Activated CD4-positive, alpha-beta T cell treated with anti-CD3 and anti-CD28 coated beads, Interleukin-2, amount 10 ng/mL, durations not matched to agents 24 days and 14 days (primary cell): Measurements from ENCODE around the gene FMNL2. TPM values are rescaled to one million over a fixed set of nuclear protein-coding genes. Genes with fewer than 3 reads are reported as not detected.
"Not testable (repeated sequence)": the region's sequence is repeated elsewhere in the genome, so short reads cannot be mapped to it uniquely, and the experiment has no call there.

Experiments used
- DNase-seq: peaks from one replicate; pipeline ENCODE4 v3.0.0; 2022
- H3K27ac Mint-ChIP-seq: one replicate; pipeline ENCODE4 v1.8.0; 2022; ENCODE audit warnings: mild to moderate bottlenecking, mixed read lengths
- H3K27me3 Mint-ChIP-seq: one replicate; pipeline ENCODE4 v1.8.0; 2022; ENCODE audit warnings: mixed read lengths
- H3K36me3 Mint-ChIP-seq: one replicate; pipeline ENCODE4 v1.8.0; 2022; ENCODE audit warnings: low read depth, mild to moderate bottlenecking, mixed read lengths
- H3K4me1 Mint-ChIP-seq: one replicate; pipeline ENCODE4 v1.8.0; 2021; ENCODE audit warnings: mixed read lengths
- H3K4me3 Mint-ChIP-seq: one replicate; pipeline ENCODE4 v1.8.0; 2022; ENCODE audit warnings: mild to moderate bottlenecking, moderate library complexity, mixed read lengths
- H3K9me3 Mint-ChIP-seq: one replicate; pipeline ENCODE4 v1.8.0; 2021; ENCODE audit warnings: mixed read lengths
- intact Hi-C: fragments of 100-400 bp; cut with micrococcal nuclease; formaldehyde crosslinking; loops from one replicate; pipeline ENCODE4 v1.15.1; 2023
- total RNA-seq: library from RNA; stranded (reverse); gene quantifications from 2 replicates; pipeline ENCODE4 v1.2.3, GENCODE V29; 2022

FMNL2 gene
- total RNA-seq, 1 donor from 2014 or later, result 14.9 TPM

DNA sequence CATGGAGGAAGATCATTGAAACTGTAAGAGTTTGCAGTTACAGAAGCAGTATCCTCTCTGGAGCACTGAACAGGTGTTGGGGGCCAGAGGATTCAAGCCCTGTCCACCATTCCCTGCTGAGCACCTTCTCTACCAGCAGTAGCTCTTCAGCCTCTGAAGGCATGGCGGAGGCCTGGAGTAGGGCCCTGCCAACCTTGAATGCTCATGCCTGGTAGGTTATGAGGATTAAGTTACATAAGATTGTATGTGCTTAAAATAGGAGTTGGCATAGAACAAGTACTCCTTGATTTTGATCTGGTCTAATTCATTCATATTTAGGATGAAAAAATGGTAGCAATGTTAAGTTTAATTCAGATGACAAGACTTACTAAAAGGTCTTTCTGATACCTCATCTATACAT is 40.2 kb downstream of the FMNL2 start:
- H3K4me1 Mint-ChIP-seq, result no peaks in the 10 kb centered on the region
- no peak overlapping the region for H3K4me3 Mint-ChIP-seq
- peaks cover 12% of the 10 kb centered on the region for H3K27me3 Mint-ChIP-seq
- no peaks in the 10 kb centered on the region for H3K36me3 Mint-ChIP-seq
- intact Hi-C loops, result no loop called here
- H3K9me3 Mint-ChIP-seq, result no peaks in the 10 kb centered on the region
- no peak overlapping the region for H3K27ac Mint-ChIP-seq
- DNase-seq, result no peak

DNA sequence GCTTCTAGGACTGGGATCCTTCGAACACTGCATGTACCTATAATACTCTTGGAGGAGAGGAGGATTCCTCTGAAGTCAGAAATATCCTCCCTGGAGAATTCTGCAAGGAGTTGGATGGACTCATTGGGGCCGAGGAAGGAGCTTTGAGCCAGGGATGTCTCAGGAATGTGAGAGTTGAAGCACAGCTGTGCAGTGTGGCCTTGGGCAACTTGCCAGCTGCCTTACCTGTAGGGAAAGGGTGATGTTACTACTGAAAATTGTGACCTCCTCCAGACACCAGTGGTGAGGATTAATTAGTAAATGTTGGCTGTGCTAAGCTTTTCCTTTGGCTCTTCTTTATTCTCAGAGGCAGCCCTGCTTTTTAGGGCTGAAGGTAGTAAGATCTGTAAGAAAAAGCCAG is 41.4 kb downstream of the FMNL2 start:
- intact Hi-C loops, result no loop called here
- H3K27ac Mint-ChIP-seq, result no peak overlapping the region
- H3K27me3 Mint-ChIP-seq, result peaks cover 12% of the 10 kb centered on the region
- H3K4me3 Mint-ChIP-seq, result no peak overlapping the region
- DNase-seq, result no peak
- no peaks in the 10 kb centered on the region for H3K36me3 Mint-ChIP-seq
- H3K4me1 Mint-ChIP-seq, result no peaks in the 10 kb centered on the region
- no peaks in the 10 kb centered on the region for H3K9me3 Mint-ChIP-seq

DNA sequence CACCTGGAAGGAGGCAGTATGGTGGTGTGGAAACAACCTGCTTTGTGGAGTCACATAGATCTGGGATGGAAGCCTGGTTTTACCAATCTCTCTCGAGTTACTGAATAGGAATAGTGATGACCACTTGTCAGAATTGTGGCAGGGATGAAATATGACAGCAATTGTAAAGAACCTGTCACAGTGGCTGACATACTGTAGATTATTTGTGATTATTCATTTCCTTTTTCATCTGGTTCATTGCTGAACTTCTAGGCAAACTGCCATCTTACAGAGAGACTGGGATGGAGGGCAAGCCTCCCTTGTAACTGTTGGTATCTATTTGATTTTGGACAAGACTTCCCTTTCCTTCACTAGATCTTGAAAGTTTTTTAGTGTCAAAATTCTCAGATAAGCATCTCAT is 42.0 kb downstream of the FMNL2 start:
- Mint-ChIP-seq H3K4me3 (no peak overlapping the region), H3K36me3 (no peaks in the 10 kb centered on the region), H3K27ac (no peak overlapping the region), H3K4me1 (no peaks in the 10 kb centered on the region), H3K9me3 (no peaks in the 10 kb centered on the region), H3K27me3 (peaks cover 12% of the 10 kb centered on the region)
- DNase-seq, result no peak
- intact Hi-C loops, result no loop called here

DNA sequence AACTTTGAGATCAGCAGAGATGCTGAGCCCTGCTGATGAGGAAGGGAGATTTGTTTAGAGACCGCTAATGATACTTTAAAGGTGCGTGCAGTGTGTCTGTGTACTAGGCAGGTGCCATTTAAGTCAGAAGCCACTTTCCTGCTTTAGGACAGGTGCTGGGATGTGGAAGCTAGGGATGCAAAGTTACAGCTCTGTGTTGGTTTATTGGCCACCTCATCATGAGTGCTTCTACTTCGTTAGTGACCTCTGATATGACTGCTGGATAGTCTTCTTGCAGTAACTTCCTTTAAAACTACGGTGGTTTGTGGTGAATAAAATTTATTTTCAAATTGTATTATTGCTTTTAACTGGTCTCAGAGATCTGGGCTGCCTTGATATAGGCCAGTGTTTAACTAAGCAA is 44.1 kb downstream of the FMNL2 start:
- intact Hi-C loops, result no loop called here
- H3K27ac Mint-ChIP-seq, result no peak overlapping the region
- no peaks in the 10 kb centered on the region for H3K4me1 Mint-ChIP-seq
- DNase-seq, result no peak
- no peaks in the 10 kb centered on the region for H3K36me3 Mint-ChIP-seq
- no peak overlapping the region for H3K4me3 Mint-ChIP-seq
- peaks cover 5% of the 10 kb centered on the region for H3K27me3 Mint-ChIP-seq
- no peaks in the 10 kb centered on the region for H3K9me3 Mint-ChIP-seq

DNA sequence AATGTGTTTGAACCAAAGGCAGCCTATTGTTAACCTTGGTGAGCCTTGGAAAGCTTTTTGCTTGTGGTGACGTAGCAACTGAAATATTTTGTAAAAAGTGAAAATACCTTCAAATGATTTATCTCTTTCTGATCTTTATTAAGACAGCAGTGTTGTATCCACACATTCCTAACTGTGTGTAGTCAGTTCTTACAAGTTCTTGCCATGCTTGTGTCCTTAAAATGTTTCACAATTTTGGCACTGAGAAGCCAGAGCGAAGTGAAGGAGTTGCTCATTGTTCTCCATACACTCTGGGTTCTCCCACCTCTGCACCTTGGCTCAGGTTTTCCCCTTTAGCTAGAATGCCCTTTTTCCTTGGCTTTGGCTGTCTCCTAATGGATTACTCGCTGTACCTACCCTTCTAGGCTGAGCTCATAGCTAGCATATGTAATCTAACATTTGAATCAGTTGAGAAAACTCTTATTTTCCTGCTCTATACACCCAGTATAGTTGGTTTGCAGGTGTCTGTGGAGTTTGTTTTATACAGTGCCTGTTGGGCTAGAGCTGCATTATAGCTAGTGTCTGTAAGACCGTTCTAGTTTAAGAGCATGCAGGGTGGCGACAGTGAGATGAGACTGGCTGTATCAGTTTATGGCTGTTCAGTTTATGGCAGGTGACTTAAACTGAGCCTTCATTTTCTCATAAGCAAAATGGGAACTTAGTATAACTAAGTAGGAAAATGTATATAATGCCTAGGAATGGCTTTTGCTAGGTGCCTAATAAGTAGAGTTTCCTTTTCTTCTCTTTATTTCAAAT is 45.5 kb downstream of the FMNL2 start:
- H3K27ac Mint-ChIP-seq, result no peak overlapping the region
- H3K9me3 Mint-ChIP-seq, result no peaks in the 10 kb centered on the region
- no peak overlapping the region for H3K4me3 Mint-ChIP-seq
- no peak for DNase-seq
- intact Hi-C loops, result no loop called here
- H3K36me3 Mint-ChIP-seq, result no peaks in the 10 kb centered on the region
- no peaks in the 10 kb centered on the region for H3K4me1 Mint-ChIP-seq
- H3K27me3 Mint-ChIP-seq, result peaks cover 5% of the 10 kb centered on the region

DNA sequence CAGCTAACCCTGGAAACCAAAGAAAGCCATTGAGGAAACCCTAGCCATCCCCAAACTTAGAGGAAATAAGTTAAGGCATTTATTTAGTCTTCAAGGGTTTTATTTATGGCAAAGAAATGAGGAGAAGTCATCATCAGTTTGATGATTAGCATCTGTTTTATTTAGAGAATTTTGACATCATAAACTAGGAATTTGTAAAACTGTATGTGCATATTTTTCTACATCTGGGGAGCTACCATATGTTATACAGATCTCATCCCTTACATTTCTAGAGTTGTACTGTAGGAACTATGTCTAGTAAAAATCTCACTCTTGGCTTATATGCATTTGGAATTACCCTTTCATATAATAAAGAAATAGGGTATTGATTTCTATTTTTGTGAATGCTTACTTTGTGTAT is 48.7 kb downstream of the FMNL2 start:
- Mint-ChIP-seq H3K36me3 (no peaks in the 10 kb centered on the region), H3K4me3 (no peak overlapping the region), H3K27ac (no peak overlapping the region), H3K9me3 (no peaks in the 10 kb centered on the region), H3K27me3 (peaks cover 5% of the 10 kb centered on the region), H3K4me1 (no peaks in the 10 kb centered on the region)
- DNase-seq, result no peak
- intact Hi-C loops, result no loop called here

DNA sequence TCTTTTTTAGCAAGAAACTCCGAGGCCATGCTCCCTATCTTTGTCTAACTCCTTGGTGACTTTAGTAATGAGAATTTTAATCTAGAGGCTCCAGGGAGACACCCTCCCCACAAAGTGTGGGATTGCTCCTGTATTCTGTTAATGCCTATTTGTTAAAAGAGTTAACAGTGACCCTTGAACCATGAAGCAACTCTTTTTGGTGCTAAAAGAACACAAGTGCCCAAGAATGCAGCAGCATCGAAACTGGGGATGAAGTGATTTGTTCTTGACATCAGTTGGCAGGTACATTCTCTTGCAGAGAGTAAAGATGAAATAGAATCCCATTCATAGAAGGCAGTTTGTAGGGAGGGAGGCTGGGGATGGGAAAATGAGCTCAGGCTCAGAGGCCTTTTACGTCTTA is 50.0 kb downstream of the FMNL2 start:
- H3K9me3 Mint-ChIP-seq, result no peaks in the 10 kb centered on the region
- no peaks in the 10 kb centered on the region for H3K4me1 Mint-ChIP-seq
- peaks cover 3% of the 10 kb centered on the region for H3K36me3 Mint-ChIP-seq
- no peak overlapping the region for H3K4me3 Mint-ChIP-seq
- no peak for DNase-seq
- intact Hi-C loops, result no loop called here
- no peak overlapping the region for H3K27ac Mint-ChIP-seq
- peaks cover 5% of the 10 kb centered on the region for H3K27me3 Mint-ChIP-seq

DNA sequence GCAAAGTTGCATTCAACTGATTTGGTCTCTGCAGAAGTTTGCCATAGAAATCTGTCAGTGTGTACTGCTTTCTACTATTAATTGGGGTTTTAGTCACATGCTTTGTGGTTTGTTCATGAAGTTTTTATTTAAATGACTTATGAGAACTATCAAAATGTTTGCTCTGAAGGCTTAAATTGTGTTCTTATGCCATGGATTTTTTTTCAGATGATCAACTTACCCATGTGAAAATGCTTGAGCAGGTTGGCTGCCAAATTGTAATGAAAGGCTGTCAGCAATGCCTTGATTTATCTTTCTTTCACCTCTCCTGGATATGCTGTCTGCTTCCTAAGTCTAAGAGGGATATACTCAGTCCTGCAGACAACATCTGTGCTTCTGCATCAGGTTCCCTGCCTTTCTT is 50.7 kb downstream of the FMNL2 start:
- intact Hi-C loops, result no loop called here
- Mint-ChIP-seq H3K4me3 (no peak overlapping the region), H3K9me3 (no peaks in the 10 kb centered on the region), H3K36me3 (peaks cover 3% of the 10 kb centered on the region), H3K27me3 (peaks cover 5% of the 10 kb centered on the region), H3K27ac (no peak overlapping the region), H3K4me1 (no peaks in the 10 kb centered on the region)
- DNase-seq, result no peak

DNA sequence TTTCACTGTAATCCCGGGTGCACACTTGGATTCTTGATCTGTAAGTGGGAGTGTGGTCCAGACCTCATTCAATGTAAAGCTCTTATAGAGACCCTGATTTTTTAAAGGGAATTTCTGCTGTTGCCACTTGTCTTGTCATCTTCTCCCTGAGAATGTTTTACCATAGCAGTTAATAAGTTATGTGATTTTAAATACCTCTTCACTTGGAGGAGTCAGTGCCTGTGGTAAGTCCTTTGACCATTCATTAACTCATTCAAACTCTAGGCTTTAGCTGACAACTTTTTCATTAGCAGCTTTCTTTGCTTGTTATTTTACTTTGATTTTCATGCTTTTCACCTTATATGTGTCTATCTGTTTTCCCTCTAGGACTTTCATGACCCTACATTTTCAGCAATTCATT is 51.3 kb downstream of the FMNL2 start:
- H3K27ac Mint-ChIP-seq, result no peak overlapping the region
- no peak overlapping the region for H3K4me3 Mint-ChIP-seq
- DNase-seq, result no peak
- H3K9me3 Mint-ChIP-seq, result peaks cover 2% of the 10 kb centered on the region
- no peaks in the 10 kb centered on the region for H3K4me1 Mint-ChIP-seq
- intact Hi-C loops, result no loop called here
- H3K36me3 Mint-ChIP-seq, result peaks cover 3% of the 10 kb centered on the region
- peaks cover 5% of the 10 kb centered on the region for H3K27me3 Mint-ChIP-seq

DNA sequence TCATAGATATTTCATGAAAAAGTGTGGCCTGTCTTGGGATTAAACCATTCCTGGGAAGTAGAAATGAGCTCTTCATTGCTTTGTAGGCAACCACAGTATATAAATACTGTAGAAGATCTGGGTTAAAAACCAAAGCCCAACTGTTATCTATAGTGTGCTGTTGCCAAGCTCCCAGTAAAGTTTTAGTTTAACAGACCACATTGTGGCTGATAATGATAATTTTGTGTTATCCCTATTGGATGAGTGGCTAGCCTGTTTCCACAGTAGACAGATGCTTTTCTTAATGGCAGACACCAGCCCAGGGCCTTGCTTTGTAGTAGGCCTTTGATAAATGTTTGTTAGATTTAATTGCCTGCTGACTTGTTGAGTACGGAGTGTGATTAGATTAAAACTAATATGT is 52.1 kb downstream of the FMNL2 start:
- H3K27ac Mint-ChIP-seq, result no peak overlapping the region
- no peak overlapping the region for H3K4me3 Mint-ChIP-seq
- H3K4me1 Mint-ChIP-seq, result no peaks in the 10 kb centered on the region
- H3K27me3 Mint-ChIP-seq, result peaks cover 4% of the 10 kb centered on the region
- peaks cover 3% of the 10 kb centered on the region for H3K36me3 Mint-ChIP-seq
- DNase-seq, result no peak
- peaks cover 4% of the 10 kb centered on the region for H3K9me3 Mint-ChIP-seq
- intact Hi-C loops, result no loop called here

DNA sequence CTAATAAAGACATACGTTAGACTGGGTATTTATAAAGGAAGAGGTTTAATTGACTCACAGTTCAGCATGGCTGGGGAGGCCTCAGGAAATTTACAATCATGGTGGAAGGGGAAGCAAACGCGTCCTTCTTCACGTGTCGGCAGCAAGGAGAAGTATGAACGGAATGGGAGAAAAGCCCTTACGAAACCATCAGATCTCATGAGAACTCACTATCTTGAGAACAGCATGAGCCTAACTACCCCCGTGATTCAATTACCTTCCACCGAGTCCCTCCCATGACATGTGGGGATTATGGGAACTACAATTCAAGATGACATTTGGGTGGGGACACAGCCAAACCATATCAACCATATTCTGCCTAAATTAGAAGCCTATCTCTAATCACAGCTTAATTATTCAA is 53.3 kb downstream of the FMNL2 start:
- H3K27me3 Mint-ChIP-seq, H3K4me1 Mint-ChIP-seq, DNase-seq, H3K9me3 Mint-ChIP-seq, H3K27ac Mint-ChIP-seq, intact Hi-C loops, H3K36me3 Mint-ChIP-seq, H3K4me3 Mint-ChIP-seq: not testable (repeated sequence)

DNA sequence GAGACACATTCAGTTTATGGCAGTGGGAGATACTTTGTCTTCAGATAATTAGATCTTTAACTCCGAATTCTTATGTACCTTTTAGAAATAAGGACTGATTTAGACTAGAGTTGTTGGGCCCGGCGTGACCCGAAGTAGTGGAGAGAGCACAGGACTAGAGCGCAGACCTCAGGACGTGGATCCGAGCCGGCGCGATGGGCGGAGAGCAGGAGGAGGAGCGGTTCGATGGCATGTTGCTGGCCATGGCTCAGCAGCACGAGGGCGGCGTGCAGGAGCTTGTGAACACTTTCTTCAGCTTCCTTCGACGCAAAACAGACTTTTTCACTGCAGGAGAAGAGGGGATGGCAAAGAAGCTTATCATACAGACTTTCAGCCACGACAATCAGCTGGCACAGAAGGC is 54.5 kb downstream of the FMNL2 start:
- intact Hi-C loops, result no loop called here
- H3K27ac Mint-ChIP-seq, result no peak overlapping the region
- no peak overlapping the region for H3K4me3 Mint-ChIP-seq
- DNase-seq, result no peak
- H3K36me3 Mint-ChIP-seq, result peaks cover 3% of the 10 kb centered on the region
- peaks cover 5% of the 10 kb centered on the region for H3K27me3 Mint-ChIP-seq
- H3K4me1 Mint-ChIP-seq, result no peaks in the 10 kb centered on the region
- H3K9me3 Mint-ChIP-seq, result peaks cover 4% of the 10 kb centered on the region

DNA sequence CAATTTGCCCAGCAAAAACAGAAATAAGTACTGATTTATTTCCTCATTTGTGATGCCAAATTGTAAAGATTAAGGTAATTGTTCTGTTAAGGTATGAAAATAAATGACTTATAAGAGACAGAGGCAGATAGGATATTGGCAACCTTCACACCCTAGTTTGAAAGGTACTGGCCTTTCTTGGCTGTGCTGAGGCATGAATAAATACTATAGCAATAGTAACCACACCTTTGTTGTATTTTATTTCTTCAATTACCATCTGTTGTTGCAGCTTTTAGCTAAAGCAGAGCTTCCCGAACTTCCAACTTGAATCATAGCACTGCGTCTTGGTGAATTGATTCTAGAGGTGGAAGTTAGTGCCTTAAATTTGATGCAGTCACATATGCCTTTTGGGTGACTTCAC is 55.9 kb downstream of the FMNL2 start:
- intact Hi-C loops, result no loop called here
- Mint-ChIP-seq H3K4me3 (no peak overlapping the region), H3K27ac (no peak overlapping the region), H3K9me3 (peaks cover 4% of the 10 kb centered on the region), H3K27me3 (peaks cover 8% of the 10 kb centered on the region), H3K4me1 (no peaks in the 10 kb centered on the region), H3K36me3 (peaks cover 3% of the 10 kb centered on the region)
- DNase-seq, result no peak

DNA sequence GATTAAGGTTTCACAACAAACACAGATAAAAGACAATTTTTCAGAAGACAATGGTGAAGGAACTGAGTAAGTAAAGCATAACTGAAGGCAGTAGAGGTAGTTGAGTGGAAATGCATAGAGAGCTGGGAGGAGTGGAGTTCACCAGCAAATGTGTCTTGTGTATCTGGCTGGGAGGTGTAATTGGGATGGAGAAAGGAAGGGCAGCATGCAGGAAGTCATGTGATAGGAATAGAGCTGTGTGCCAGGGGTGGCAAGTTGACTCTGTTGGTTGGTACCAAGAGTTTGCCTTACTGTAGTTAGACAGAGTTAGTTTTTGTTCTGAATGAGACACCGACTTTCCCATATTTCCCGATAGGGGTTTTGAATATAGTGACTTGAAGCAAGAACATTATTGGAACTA is 56.3 kb downstream of the FMNL2 start:
- Mint-ChIP-seq H3K4me3 (no peak overlapping the region), H3K4me1 (no peaks in the 10 kb centered on the region), H3K27me3 (peaks cover 8% of the 10 kb centered on the region), H3K27ac (no peak overlapping the region), H3K9me3 (peaks cover 4% of the 10 kb centered on the region), H3K36me3 (peaks cover 3% of the 10 kb centered on the region)
- intact Hi-C loops, result no loop called here
- DNase-seq, result no peak

DNA sequence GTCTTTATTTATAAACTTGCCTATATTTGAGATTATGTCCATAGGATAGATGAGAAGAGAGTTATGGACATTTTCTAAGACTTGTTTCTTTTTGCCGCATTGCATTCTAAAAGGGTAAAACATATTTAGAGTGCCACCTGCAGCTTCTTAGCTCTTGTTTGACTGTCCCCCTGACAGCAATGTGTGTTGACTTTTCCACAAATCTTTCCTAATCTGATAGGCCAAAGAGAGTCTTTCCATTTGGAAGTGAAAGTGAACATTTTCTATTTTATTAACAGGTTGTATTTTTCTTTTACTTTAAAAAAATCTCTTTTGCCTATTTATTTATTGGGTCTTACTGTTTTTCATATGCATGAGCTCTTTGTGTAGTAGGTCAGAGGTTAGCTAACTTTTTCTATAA is 58.4 kb downstream of the FMNL2 start:
- DNase-seq, result no peak
- Mint-ChIP-seq H3K4me1 (peaks cover 2% of the 10 kb centered on the region), H3K4me3 (no peak overlapping the region), H3K27ac (no peak overlapping the region), H3K36me3 (peaks cover 3% of the 10 kb centered on the region), H3K27me3 (peaks cover 18% of the 10 kb centered on the region), H3K9me3 (peaks cover 4% of the 10 kb centered on the region)
- intact Hi-C loops, result no loop called here
